HS-27A (cell line): ENCODE results near the gene RPRM.
A peak's percentile ranks its signal among the peaks of the same experiment; 100 is the strongest.
"Not testable (repeated sequence)": the region's sequence is repeated elsewhere in the genome, so short reads cannot be mapped to it uniquely, and the experiment has no call there.

Experiments
- DNase-seq: peaks from one replicate; pipeline ENCODE4 v3.0.0-alpha.2; 2012; ENCODE audit warnings: low read depth, missing footprints

The RPRM gene

GRCh38 chr2:153478289-153479261 is at the start of gene RPRM:
TSS of gene RPRM (minus strand) at chr2:153478762. CDS start at chr2:153478565, 197 bp downstream.
- no peak for DNase-seq

DNA sequence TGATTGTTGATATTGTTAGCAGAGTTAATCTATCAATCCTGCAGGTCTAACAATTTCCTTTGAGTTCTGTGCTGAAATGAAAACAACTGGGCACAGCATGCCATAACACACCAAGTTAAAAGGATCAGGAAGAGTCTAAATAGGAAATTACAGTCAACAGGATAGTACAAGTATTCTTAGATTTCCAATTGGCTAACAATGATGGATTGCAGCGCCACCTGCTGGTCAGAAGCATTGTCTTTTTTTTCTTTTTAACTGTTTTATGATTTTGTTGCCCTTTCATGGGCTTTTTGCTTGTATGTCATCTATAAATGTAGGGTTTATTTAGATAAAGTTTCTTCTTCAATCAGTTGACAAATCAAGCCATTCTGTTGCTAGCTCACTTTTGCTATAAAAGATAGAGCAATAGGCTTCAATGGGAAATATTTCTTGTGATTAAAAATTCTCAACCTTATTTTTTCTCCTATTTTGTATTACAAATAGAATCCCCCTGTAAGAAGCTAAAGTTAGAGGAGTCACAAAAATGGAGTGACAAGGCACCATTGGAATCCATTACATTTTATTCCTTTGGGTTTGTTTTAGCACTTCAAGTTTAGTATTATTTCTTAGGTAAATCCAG is 40.8 kb upstream of the RPRM start:
- DNase-seq: peak; percentile 1

- no peak for DNase-seq
These were observed 33.8 kb upstream of the RPRM start for GRCh38 chr2:153512331-153512730.

DNA sequence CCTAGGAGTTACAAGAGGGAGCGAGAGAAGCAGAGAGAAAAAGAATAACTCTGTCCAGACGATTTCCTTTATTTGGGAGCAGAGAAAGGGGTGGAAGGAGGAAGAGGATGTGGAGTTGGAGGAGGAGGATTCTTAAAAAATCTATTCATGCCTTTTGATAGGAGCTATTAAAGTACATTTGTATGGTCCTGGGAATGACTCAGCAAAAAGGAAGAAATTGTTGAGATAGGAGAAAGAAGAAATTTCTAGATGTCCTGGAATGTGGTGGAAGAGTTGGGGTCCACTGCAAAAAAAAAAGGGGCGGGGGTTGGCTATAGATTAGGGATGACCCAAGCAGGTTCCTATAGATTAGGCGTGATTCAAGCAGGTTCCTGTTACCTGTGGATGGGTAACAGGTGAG is 32.4 kb upstream of the RPRM start:
- DNase-seq: no peak

DNA sequence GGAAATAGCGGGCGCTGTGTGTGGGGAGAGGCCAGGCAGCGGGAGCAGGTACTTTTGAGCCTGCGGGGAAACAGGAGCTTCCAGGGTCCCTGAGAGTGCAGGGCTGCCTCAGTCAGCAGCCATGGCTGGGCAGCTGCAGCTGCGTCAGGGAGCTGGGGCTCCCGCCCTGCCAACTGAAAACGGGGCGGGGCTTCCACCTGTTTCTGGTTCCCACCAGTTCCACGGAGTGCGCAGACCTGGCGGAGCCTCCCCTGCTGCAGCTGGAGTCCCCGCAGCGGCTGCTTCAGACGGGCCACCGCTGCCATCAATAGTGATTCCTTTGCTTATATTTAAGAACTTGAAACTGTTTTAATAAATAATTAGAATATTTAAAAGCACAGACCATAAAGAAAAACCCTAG is 30.6 kb upstream of the RPRM start:
- DNase-seq: no peak

GRCh38 chr2:153506499-153506898 is 27.9 kb upstream of the RPRM start:
- DNase-seq: not testable (repeated sequence)

GRCh38 chr2:153499439-153499838 is 20.9 kb upstream of the RPRM start:
- DNase-seq: no peak

DNA sequence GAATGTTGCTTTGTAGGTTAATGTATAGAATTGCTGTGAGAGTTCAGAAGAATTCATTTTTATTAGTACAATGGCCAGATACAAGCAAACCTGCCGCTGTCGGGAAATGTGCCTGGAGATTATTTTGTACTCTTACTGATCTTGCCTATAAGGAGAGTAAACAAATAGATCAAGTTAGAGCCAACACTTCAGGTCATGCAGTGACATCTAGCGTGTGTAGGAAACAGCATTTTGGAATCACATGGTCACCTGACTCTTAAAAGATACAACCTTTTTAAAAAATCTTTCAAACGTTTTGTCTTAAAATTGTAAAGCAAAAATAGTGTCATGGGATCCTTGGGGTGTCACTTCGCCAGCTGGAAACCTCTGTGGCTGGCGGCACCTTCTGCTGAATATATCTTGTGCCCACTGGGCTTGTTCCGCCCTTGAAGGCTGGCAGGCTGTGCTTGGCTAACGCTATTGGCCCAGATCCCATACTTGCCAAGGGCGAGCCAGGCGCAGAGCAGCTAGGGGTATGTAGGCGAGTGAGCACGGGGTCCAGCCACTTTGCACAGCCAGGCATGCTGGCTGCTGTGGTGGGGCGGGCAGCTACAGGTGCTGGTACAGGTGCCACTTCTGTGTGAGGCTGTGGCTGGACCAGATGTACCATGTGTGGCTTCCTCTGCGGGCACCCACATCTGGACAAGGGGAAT is 19.5 kb upstream of the RPRM start:
- DNase-seq: no peak

- no peak for DNase-seq
These were observed 17.2 kb upstream of the RPRM start for GRCh38 chr2:153495725-153496124.

- DNase-seq: no peak
These were observed 9.5 kb upstream of the RPRM start for GRCh38 chr2:153488072-153488471.

DNA sequence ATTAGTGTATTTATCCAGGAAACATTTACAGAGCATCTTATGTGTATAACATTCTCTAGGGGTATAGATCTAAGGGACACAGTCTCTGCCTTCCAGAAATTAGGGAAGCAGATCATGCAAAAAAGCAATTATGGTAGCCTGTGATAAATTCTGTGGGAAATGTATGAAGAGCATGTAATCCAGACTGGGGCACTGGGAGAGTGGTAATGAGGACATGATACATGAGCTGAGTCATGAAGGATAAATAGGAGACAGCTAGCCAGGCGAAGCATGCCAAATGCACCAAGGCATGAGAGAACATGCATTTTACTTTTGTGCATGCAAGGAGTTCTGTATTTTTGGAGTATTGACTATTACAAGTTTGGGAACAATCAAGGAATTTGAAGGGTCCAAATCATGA is 8.9 kb upstream of the RPRM start:
- DNase-seq: no peak

GRCh38 chr2:153479573-153479972 is 1.0 kb upstream of the RPRM start:
- no peak for DNase-seq

GRCh38 chr2:153477636-153478288 is 800 bp downstream of the RPRM start:
- DNase-seq: no peak

GRCh38 chr2:153476816-153477635 is 1.5 kb downstream of the RPRM start:
- DNase-seq: no peak

DNA sequence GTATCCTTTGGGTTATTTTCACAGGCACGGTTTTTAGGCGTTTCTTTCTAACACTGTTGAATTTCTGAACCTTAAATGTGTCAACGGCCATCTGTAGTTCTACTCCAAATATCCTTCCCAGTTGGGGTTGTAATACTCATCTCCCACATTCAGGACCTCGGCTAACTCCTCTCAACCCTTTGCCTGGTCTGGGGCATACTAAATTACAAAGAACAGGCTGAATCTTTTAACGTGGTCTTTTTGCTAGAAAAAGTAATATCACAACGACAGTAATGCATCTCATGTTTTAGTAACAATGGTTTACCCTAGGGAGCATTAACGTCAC is 2.1 kb downstream of the RPRM start:
- DNase-seq: no peak

GRCh38 chr2:153474876-153475435 is 3.6 kb downstream of the RPRM start:
- no peak for DNase-seq

DNA sequence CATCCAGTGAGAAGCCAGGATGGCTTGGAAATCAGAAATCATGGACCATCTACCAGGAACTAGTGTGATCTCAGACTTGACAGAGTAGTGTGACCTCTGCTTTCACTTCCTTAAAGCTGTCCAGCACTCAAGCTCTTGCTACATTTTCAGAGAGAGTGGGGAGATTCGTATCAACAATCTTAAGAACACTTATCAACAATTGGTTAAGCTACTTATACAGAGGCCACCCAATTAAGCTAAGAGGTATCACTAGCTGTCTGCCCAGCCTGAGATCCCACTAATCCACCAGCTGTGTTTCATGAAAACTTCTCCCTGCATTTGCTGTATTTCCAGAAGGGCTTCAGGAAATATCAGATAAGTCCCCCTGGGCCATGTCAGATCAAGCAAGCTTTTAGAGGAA is 4.2 kb downstream of the RPRM start:
- DNase-seq: no peak

GRCh38 chr2:153470867-153471266 is 7.7 kb downstream of the RPRM start:
- DNase-seq: no peak

- no peak for DNase-seq
These were observed 14.2 kb downstream of the RPRM start for GRCh38 chr2:153464395-153464794.

GRCh38 chr2:153462338-153462859 is 16.2 kb downstream of the RPRM start:
- no peak for DNase-seq

DNA sequence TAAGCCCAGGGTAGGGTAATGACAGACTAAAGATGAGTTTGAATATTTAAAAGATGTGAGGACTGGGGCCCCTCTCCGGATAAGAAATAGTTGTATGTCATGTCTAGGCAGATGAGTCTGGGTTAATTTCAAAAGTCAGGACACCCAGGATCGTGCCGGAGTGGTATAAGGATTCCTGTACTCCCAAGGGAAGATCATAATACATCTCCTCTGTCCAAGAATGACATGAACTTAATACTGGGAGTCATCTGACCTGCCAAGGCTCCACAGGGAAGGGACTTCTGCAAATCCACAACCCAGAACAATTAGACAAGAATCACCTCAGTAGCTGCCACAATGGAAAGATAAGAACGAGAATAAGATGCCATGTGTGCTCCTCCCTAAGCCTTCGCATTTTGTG is 17.1 kb downstream of the RPRM start:
- no peak for DNase-seq
